CD1c-positive myeloid dendritic cell (primary cell): Measurements from ENCODE around the gene METRNL.
"Not testable (repeated sequence)": the region's sequence is repeated elsewhere in the genome, so short reads cannot be mapped to it uniquely, and the experiment has no call there.

Experiments used
- DNase-seq: peaks from one replicate; pipeline ENCODE4 v3.0.0-alpha.2; 2016; ENCODE audit errors: extremely low spot score

The METRNL gene

GRCh38 chr17:83106056-83106588, 26.7 kb downstream of the METRNL start:
- no peak for DNase-seq

GRCh38 chr17:83106913-83107655, 27.7 kb downstream of the METRNL start:
- DNase-seq: no peak

GRCh38 chr17:83107656-83108048, 28.2 kb downstream of the METRNL start:
- no peak for DNase-seq

GRCh38 chr17:83108709-83109108, 29.3 kb downstream of the METRNL start:
- DNase-seq: no peak

- DNase-seq: no peak
Observed at GRCh38 chr17:83109386-83109785, 30.0 kb downstream of the METRNL start.

- no peak for DNase-seq
Observed at GRCh38 chr17:83109793-83110645, 30.6 kb downstream of the METRNL start.

- DNase-seq: no peak
Observed at GRCh38 chr17:83110735-83111134, 31.3 kb downstream of the METRNL start.

- no peak for DNase-seq
Observed at GRCh38 chr17:83111516-83112282, 32.3 kb downstream of the METRNL start.

GRCh38 chr17:83113381-83113780, 34.0 kb downstream of the METRNL start:
- DNase-seq: no peak

- DNase-seq: no peak
Observed at GRCh38 chr17:83113792-83114191, 34.4 kb downstream of the METRNL start.

- no peak for DNase-seq
Observed at GRCh38 chr17:83114706-83115105, 35.3 kb downstream of the METRNL start.

GRCh38 chr17:83115202-83115651, 35.8 kb downstream of the METRNL start:
- no peak for DNase-seq

GRCh38 chr17:83115832-83116231, 36.4 kb downstream of the METRNL start:
- no peak for DNase-seq

GRCh38 chr17:83116311-83116771, 36.9 kb downstream of the METRNL start:
- DNase-seq: no peak

- DNase-seq: no peak
Observed at GRCh38 chr17:83116783-83117555, 37.6 kb downstream of the METRNL start.

- DNase-seq: no peak
Observed at GRCh38 chr17:83117583-83117982, 38.2 kb downstream of the METRNL start.

- DNase-seq: no peak
Observed at GRCh38 chr17:83118071-83118841, 38.8 kb downstream of the METRNL start.

- peak; percentile 79 for DNase-seq
Observed at GRCh38 chr17:83119987-83120864, 40.8 kb downstream of the METRNL start.

- not testable (repeated sequence) for DNase-seq
Observed at GRCh38 chr17:83121473-83121872, 42.1 kb downstream of the METRNL start.
